H1 (cell line): Measurements from ENCODE around the gene DBNL. TPM values are rescaled to one million over a fixed set of nuclear protein-coding genes. Genes with fewer than 3 reads are reported as not detected.

Source experiments
- CTCF ChIA-PET: fragments of 300-600 bp; sonication (Branson Sonifier 250); formaldehyde crosslinking; loops from one replicate; lab custom pipeline; 2021; ENCODE audit not compliant: partially characterized antibody; lab: Charles Lee
- POLR2A ChIA-PET: fragments of 300-600 bp; sonication (Branson Sonifier 250); formaldehyde crosslinking; loops from one replicate; lab custom pipeline; 2021; ENCODE audit warnings: inconsistent platforms; ENCODE audit not compliant: partially characterized antibody; lab: Charles Lee
- DNase-seq, 2 experiments: peaks; one replicate each; pipeline versions ENCODE4 v3.0.0 to v3.0.0-alpha.2; 2010 to 2022; ENCODE audit warnings: low spot score in 2 of 2, low read depth in 1 of 2, mixed read lengths in 1 of 2
- FAIRE-seq: peaks from 2 replicates; lab custom pipeline; 2011; peaks lifted over from hg19 to GRCh38; lab: Jason Lieb, UNC
- H2AFZ ChIP-seq: 2 replicates; pipeline ENCODE4 v1.8.1; 2012; ENCODE audit warnings: low read length, inconsistent platforms
- H2AK5ac ChIP-seq: 2 replicates; pipeline ENCODE4 v1.6.1; 2013; ENCODE audit warnings: low read depth, low read length
- H2BK120ac ChIP-seq: replicated peaks from 2 replicates; pipeline ENCODE3; 2013; ENCODE audit warnings: low read depth, low read length, inconsistent platforms
- H2BK12ac ChIP-seq: 2 replicates; pipeline ENCODE4 v1.6.1; 2013; ENCODE audit warnings: low read depth, low read length
- H2BK15ac ChIP-seq: 2 replicates; pipeline ENCODE4 v1.6.1; 2013; ENCODE audit warnings: low read length
- H2BK20ac ChIP-seq: 2 replicates; pipeline ENCODE4 v1.6.1; 2013; ENCODE audit warnings: low read length
- H2BK5ac ChIP-seq: 2 replicates; pipeline ENCODE4 v1.6.1; 2013; ENCODE audit warnings: low read depth, low read length
- H3K14ac ChIP-seq: 2 replicates; pipeline ENCODE4 v1.6.1; 2013; ENCODE audit warnings: inconsistent platforms; ENCODE audit not compliant: insufficient read length
- H3K18ac ChIP-seq: 2 replicates; pipeline ENCODE4 v1.6.1; 2013; ENCODE audit warnings: low read length; ENCODE audit errors: extremely low read depth
- H3K23ac ChIP-seq: 2 replicates; pipeline ENCODE4 v1.6.1; 2013; ENCODE audit warnings: inconsistent platforms; ENCODE audit not compliant: insufficient read length
- H3K23me2 ChIP-seq: 2 replicates; pipeline ENCODE4 v1.6.1; 2013; ENCODE audit warnings: low read depth, low read length
- H3K27ac ChIP-seq: 2 replicates; pipeline ENCODE4 v1.6.1; 2011; ENCODE audit warnings: low read depth, low read length, inconsistent platforms
- H3K27me3 ChIP-seq, 4 experiments: replicated peaks in 1 of 4; 1 replicate in 1 of 4; 2 replicates in 3 of 4; pipeline versions ENCODE4 v1.6.1 to v1.8.1; 2011 to 2013; ENCODE audit warnings: low read length in 3 of 4, mild to moderate bottlenecking in 3 of 4, inconsistent platforms in 2 of 4, mixed read lengths in 2 of 4, moderate library complexity in 1 of 4; ENCODE audit not compliant: control insufficient read depth in 3 of 4, insufficient read depth in 3 of 4; ENCODE audit errors: extremely low read depth in 1 of 4
- H3K36me3 ChIP-seq, 4 experiments: 2 replicates each; pipeline versions ENCODE4 v1.6.1 to v1.8.1; 2011 to 2013; ENCODE audit warnings: mild to moderate bottlenecking in 4 of 4, low read length in 3 of 4, moderate library complexity in 2 of 4, control low read depth in 1 of 4, inconsistent platforms in 1 of 4; ENCODE audit not compliant: insufficient read depth in 4 of 4, control insufficient read depth in 2 of 4
- H3K4ac ChIP-seq: replicated peaks from 2 replicates; pipeline ENCODE3; 2013; ENCODE audit warnings: low read length, low read depth, mixed read lengths, inconsistent platforms; ENCODE audit not compliant: insufficient read length
- H3K4me1 ChIP-seq, 4 experiments: replicated peaks in 1 of 4; 1 replicate in 1 of 4; 2 replicates in 3 of 4; pipeline versions ENCODE4 v1.6.1 to v1.8.1; 2011 to 2013; ENCODE audit warnings: low read length in 3 of 4, inconsistent platforms in 2 of 4, mixed read lengths in 1 of 4; ENCODE audit not compliant: insufficient read depth in 4 of 4, control insufficient read depth in 3 of 4
- H3K4me2 ChIP-seq, 2 experiments: 2 replicates each; pipeline versions ENCODE4 v1.6.1 to v1.8.1; 2011 to 2013; ENCODE audit warnings: low read depth in 2 of 2, low read length in 2 of 2, control low read depth in 1 of 2, inconsistent platforms in 1 of 2, mild to moderate bottlenecking in 1 of 2; ENCODE audit not compliant: insufficient read depth in 1 of 2
- H3K4me3 ChIP-seq, 4 experiments: fragments of 200-600, 300-600 bp in 1 of 4; sonication (generic), shearing (Covaris generic), sonication (Bioruptor Twin) in 1 of 4; 2 replicates each; pipeline versions ENCODE4 v1.5.1 to v1.8.1; 2011 to 2016; ENCODE audit warnings: low read length in 4 of 4, low read depth in 3 of 4, control low read depth in 2 of 4, inconsistent platforms in 2 of 4, mild to moderate bottlenecking in 2 of 4, mixed read lengths in 1 of 4, moderate library complexity in 1 of 4; ENCODE audit not compliant: insufficient read depth in 2 of 4; ENCODE audit errors: extremely low read depth in 1 of 4
- H3K56ac ChIP-seq: replicated peaks from 2 replicates; pipeline ENCODE3; 2013; ENCODE audit warnings: low read depth, mild to moderate bottlenecking, mixed read lengths, low read length, inconsistent platforms; ENCODE audit not compliant: insufficient read length
- H3K79me1 ChIP-seq: 2 replicates; pipeline ENCODE4 v1.6.1; 2013; ENCODE audit warnings: low read depth, low read length, control low read depth
- H3K79me2 ChIP-seq, 2 experiments: 2 replicates each; pipeline versions ENCODE4 v1.6.1 to v1.8.1; 2012 to 2013; ENCODE audit warnings: low read length in 2 of 2, mild to moderate bottlenecking in 2 of 2, inconsistent platforms in 1 of 2; ENCODE audit not compliant: insufficient read depth in 2 of 2, control insufficient read depth in 1 of 2
- H3K9ac ChIP-seq, 4 experiments: replicated peaks in 1 of 4; 1 replicate in 1 of 4; 2 replicates in 3 of 4; pipeline versions ENCODE4 v1.6.1 to v1.8.1; 2011 to 2013; ENCODE audit warnings: low read depth in 3 of 4, low read length in 3 of 4, control low read depth in 2 of 4, mild to moderate bottlenecking in 2 of 4, moderate library complexity in 2 of 4, inconsistent platforms in 1 of 4; ENCODE audit errors: extremely low read depth in 1 of 4
- H3K9me3 ChIP-seq, 2 experiments: 2 replicates each; pipeline versions ENCODE4 v1.6.1 to v1.8.1; 2012 to 2013; ENCODE audit warnings: mild to moderate bottlenecking in 2 of 2, moderate library complexity in 2 of 2, control low read depth in 1 of 2, inconsistent platforms in 1 of 2, low read depth in 1 of 2, low read length in 1 of 2, mixed read lengths in 1 of 2; ENCODE audit not compliant: insufficient read depth in 2 of 2
- H4K20me1 ChIP-seq, 2 experiments: replicated peaks in 1 of 2; 2 replicates each; pipeline versions ENCODE3 to v1.8.1; 2011 to 2013; ENCODE audit warnings: inconsistent platforms in 2 of 2, low read length in 2 of 2, mild to moderate bottlenecking in 1 of 2; ENCODE audit not compliant: insufficient read depth in 2 of 2, control insufficient read depth in 1 of 2
- H4K5ac ChIP-seq: 2 replicates; pipeline ENCODE4 v1.6.1; 2013; ENCODE audit warnings: low read length, low read depth, mixed read lengths, inconsistent platforms; ENCODE audit not compliant: insufficient read length
- H4K8ac ChIP-seq: 2 replicates; pipeline ENCODE4 v1.8.0; 2013; ENCODE audit warnings: mild to moderate bottlenecking, moderate library complexity, low read length, inconsistent platforms; ENCODE audit not compliant: insufficient read depth; ENCODE audit errors: extremely low read depth
- H4K91ac ChIP-seq: replicated peaks from 2 replicates; pipeline ENCODE3; 2013; ENCODE audit warnings: low read length, mixed read lengths, inconsistent platforms; ENCODE audit not compliant: insufficient read length
- GTF2F1 ChIP-seq: IDR thresholded peaks from 2 replicates; pipeline ENCODE4 v1.6.1; 2012; ENCODE audit warnings: low read depth, low read length, improper control_type of control experiment, borderline replicate concordance
- JUND ChIP-seq: IDR thresholded peaks from 2 replicates; pipeline ENCODE4 v1.6.1; 2011; ENCODE audit warnings: mild to moderate bottlenecking, improper control_type of control experiment, low read length
- SP2 ChIP-seq: IDR thresholded peaks from 2 replicates; pipeline ENCODE4 v1.6.1; 2012; ENCODE audit warnings: mild to moderate bottlenecking, low read length, inconsistent platforms
- TCF12 ChIP-seq: IDR thresholded peaks from 2 replicates; pipeline ENCODE4 v1.6.1; 2011; ENCODE audit warnings: low read depth, mild to moderate bottlenecking, low read length
- TEAD4 ChIP-seq: IDR thresholded peaks from 2 replicates; pipeline ENCODE4 v1.6.1; 2012; ENCODE audit warnings: low read depth, low read length, inconsistent platforms, mixed read lengths
- whole genome bisulfite sequencing, 2 experiments: shearing (Covaris generic) in 1 of 2; methylation state at CpG; one replicate each; pipeline versions ENCODE4 v1.1.6 to v1.1.7; 2013 to 2015; ENCODE audit warnings: low lambda C conversion rate in 2 of 2, mixed read lengths in 2 of 2, inconsistent platforms in 1 of 2, low coverage in 1 of 2, missing lambda C conversion rate in 1 of 2; ENCODE audit not compliant: insufficient replicate concordance in 2 of 2, insufficient coverage in 1 of 2, insufficient read length in 1 of 2; ENCODE audit errors: extremely low coverage in 1 of 2, missing lambda C conversion rate in 1 of 2; 5-methylcytosine and 5-hydroxymethylcytosine counted together
- polyA plus RNA-seq, 7 experiments: library from polyadenylated mRNA; depleted of rRNA in 3 of 7; stranded (reverse) in 5 of 7; unstranded in 2 of 7; fragments of >200 nt in 5 of 7; fragments of 200-250 nt in 2 of 7; gene quantifications; 1 replicate in 5 of 7; 2 replicates in 1 of 7; 4 replicates in 1 of 7; pipeline versions ENCODE4 v1.2.1 to v1.2.3, GENCODE V29; 2011 to 2013; ENCODE audit warnings: missing spikeins in 2 of 7, mixed read lengths in 2 of 7
- total RNA-seq: library from RNA; stranded (reverse); fragmentation: NEBNext Ultra II Directional; extraction: Animal tissue kit (Norgen Biotek cat#: 25700); gene quantifications from 2 replicates; pipeline ENCODE4 v1.2.1, GENCODE V29; 2021
- TF ChIP-seq, protein P1 (sequence below): IDR thresholded peaks from 2 replicates; pipeline ENCODE4 v1.6.1; 2012; ENCODE audit warnings: inconsistent platforms

The DBNL gene
- total and polyA plus RNA-seq, 2 of the 8 experiments (the other 6 are each of a cell fraction or from before 2014, with no cell fraction given): 30.9 to 56.6 TPM

- no peak overlapping the region for H2BK20ac ChIP-seq
- H4K5ac ChIP-seq: no peak overlapping the region
- no peaks in the 10 kb centered on the region for H3K79me1 ChIP-seq
- H3K18ac ChIP-seq: no peak overlapping the region
- TF ChIP-seq SP2 (no peak), JUND (no peak), TCF12 (no peak), GTF2F1 (no peak), TEAD4 (no peak)
- TF ChIP-seq, protein P1, sequence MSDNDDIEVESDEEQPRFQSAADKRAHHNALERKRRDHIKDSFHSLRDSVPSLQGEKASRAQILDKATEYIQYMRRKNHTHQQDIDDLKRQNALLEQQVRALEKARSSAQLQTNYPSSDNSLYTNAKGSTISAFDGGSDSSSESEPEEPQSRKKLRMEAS: no peak
- H3K4me2 ChIP-seq: no peak overlapping the region
- 90% methylated on average over 15 of the region's 21 CpGs; no CpG with 5 or more reads in 1 of the 2 experiments for WGBS, 2 experiments
- H3K23me2 ChIP-seq: no peaks in the 10 kb centered on the region
- H2BK12ac ChIP-seq: no peak overlapping the region
- H3K4me1 ChIP-seq: peaks cover 0 to 17% (median 14%) of the 10 kb centered on the region in 4 experiments; a peak in 6 of 7 replicates
- peaks cover 4 to 34% (median 31%) of the 10 kb centered on the region in 4 experiments for H3K36me3 ChIP-seq
- DNase-seq (no peak), FAIRE-seq (no peak)
- no peak overlapping the region for H3K4me3 ChIP-seq
- H3K9me3 ChIP-seq: no peaks in the 10 kb centered on the region
- no peak overlapping the region for H3K23ac ChIP-seq
- H3K56ac ChIP-seq: no peak overlapping the region
- H4K20me1 ChIP-seq: peaks cover 5 to 18% of the 10 kb centered on the region in 2 experiments
- no peak overlapping the region for H3K4ac ChIP-seq
- no peak overlapping the region for H4K8ac ChIP-seq
- POLR2A ChIA-PET: interaction anchor here (1.2 to 1.4 kb wide), 2 partner anchors 12 to 15 kb away, joined by 3 to 4 read pairs; no protein-coding TSS in a partner anchor
- no peak overlapping the region for H3K14ac ChIP-seq
- H3K27me3 ChIP-seq: no peaks in the 10 kb centered on the region
- H3K9ac ChIP-seq: no peak overlapping the region
- no peaks in the 10 kb centered on the region for H3K79me2 ChIP-seq
- H2AK5ac ChIP-seq: no peak overlapping the region
- H3K27ac ChIP-seq: no peak overlapping the region
- CTCF ChIA-PET: interaction anchor here (0.9 to 2.0 kb wide), 2 partner anchors 12 to 48 kb away, joined by 3 to 5 read pairs; no protein-coding TSS in a partner anchor
- H2BK5ac ChIP-seq: no peak overlapping the region; the same call in 1 of the 2 replicates
- no peak overlapping the region for H2BK120ac ChIP-seq
- H2AFZ ChIP-seq: no peak overlapping the region
- no peak overlapping the region for H2BK15ac ChIP-seq
- H4K91ac ChIP-seq: no peak overlapping the region
Measured at GRCh38 chr7:44060091-44060947, 15.8 kb downstream of the DBNL start.
